H1 (cell line): Measurements from ENCODE around the gene DAAM1. TPM values are rescaled to one million over a fixed set of nuclear protein-coding genes. Genes with fewer than 3 reads are reported as not detected.

Experiments
- ASH2L ChIP-seq: fragments of 200-600, 300-600 bp; sonication (generic); IDR thresholded peaks from one replicate; pipeline ENCODE4 v1.7.1; 2017; ENCODE audit warnings: low read length
- GTF2F1 ChIP-seq: IDR thresholded peaks from 2 replicates; pipeline ENCODE4 v1.6.1; 2012; ENCODE audit warnings: low read depth, low read length, improper control_type of control experiment, borderline replicate concordance
- KDM4A ChIP-seq: IDR thresholded peaks from one replicate; pipeline ENCODE4 v1.7.1; 2012; ENCODE audit warnings: low read depth, mild to moderate bottlenecking, moderate library complexity, low read length, inconsistent platforms; ENCODE audit not compliant: severe bottlenecking
- SRF ChIP-seq: IDR thresholded peaks from 2 replicates; pipeline ENCODE4 v1.6.1; 2011; ENCODE audit warnings: mild to moderate bottlenecking, low read depth, low read length, moderate library complexity
- polyA plus RNA-seq, 7 experiments: library from polyadenylated mRNA; depleted of rRNA in 3 of 7; stranded (reverse) in 5 of 7; unstranded in 2 of 7; fragments of >200 nt in 5 of 7; fragments of 200-250 nt in 2 of 7; gene quantifications; 1 replicate in 5 of 7; 2 replicates in 1 of 7; 4 replicates in 1 of 7; pipeline versions ENCODE4 v1.2.1 to v1.2.3, GENCODE V29; 2011 to 2013; ENCODE audit warnings: missing spikeins in 2 of 7, mixed read lengths in 2 of 7
- total RNA-seq: library from RNA; stranded (reverse); fragmentation: NEBNext Ultra II Directional; extraction: Animal tissue kit (Norgen Biotek cat#: 25700); gene quantifications from 2 replicates; pipeline ENCODE4 v1.2.1, GENCODE V29; 2021

The DAAM1 gene
- total and polyA plus RNA-seq, 2 of the 8 experiments (the other 6 are each of a cell fraction or from before 2014, with no cell fraction given) = 5.0 to 44.9 TPM

DNA sequence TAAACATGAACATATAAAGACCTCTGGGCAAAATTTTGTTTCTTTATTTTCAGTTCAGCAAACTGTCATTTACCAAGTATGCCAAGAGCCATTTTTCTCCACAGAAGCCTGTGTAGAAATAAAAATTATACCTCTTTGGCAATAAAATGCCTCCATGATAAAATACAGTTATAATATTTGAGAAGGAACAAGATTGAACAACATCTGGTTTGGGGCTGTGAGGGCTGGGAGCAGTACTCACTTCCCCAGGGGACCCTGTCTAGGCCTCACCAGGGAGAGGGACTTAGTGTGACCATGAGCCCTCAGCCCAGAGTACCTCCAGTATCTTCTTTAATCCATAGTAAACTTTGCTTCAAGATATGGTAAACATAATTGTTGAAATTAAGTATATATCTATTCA lies 65.1 kb downstream of the DAAM1 start (continued):
- no peak for TF ChIP-seq ASH2L
- TF ChIP-seq GTF2F1 = no peak
- TF ChIP-seq KDM4A = no peak
- TF ChIP-seq SRF = no peak
- TF ChIP-seq, all 59 proteins: peak for 0
